MCF 10A (cell line): ENCODE measurements around the gene BORCS6. TPM values are rescaled to one million over a fixed set of nuclear protein-coding genes. Genes with fewer than 3 reads are reported as not detected.
A peak's percentile ranks its signal among the peaks of the same experiment; 100 is the strongest.

ENCODE experiments used
- BruUV-seq: library from RNA; stranded (reverse); fragments of 400-500 nt; replicated peaks from 2 replicates; lab custom pipeline; 2021; lab: Mats Ljungman, UMichigan
- CTCF ChIA-PET: fragments of 300-600 bp; sonication (Branson Sonifier 250); formaldehyde crosslinking; extraction: SDS; loops from one replicate; lab custom pipeline; 2021; ENCODE audit warnings: antibody characterized with exemption, inconsistent platforms; lab: Yijun Ruan, JAX
- POLR2A ChIA-PET: fragments of 300-600, 350-650 bp; sonication (Branson Sonifier 250); formaldehyde crosslinking; extraction: SDS; loops from one replicate; lab custom pipeline; 2020; ENCODE audit warnings: antibody characterized with exemption, inconsistent platforms; lab: Yijun Ruan, JAX
- DNase-seq: peaks from one replicate; pipeline ENCODE4 v3.0.0-alpha.2; 2018; ENCODE audit not compliant: unreplicated experiment
- H3K27ac Mint-ChIP-seq: one replicate; pipeline ENCODE4 v1.8.0; 2022; ENCODE audit warnings: mild to moderate bottlenecking, low read depth, mixed read lengths; ENCODE audit not compliant: unreplicated experiment
- H3K27me3 Mint-ChIP-seq: one replicate; pipeline ENCODE4 v1.8.0; 2022; ENCODE audit warnings: mixed read lengths; ENCODE audit not compliant: insufficient read depth, unreplicated experiment
- H3K36me3 Mint-ChIP-seq: one replicate; pipeline ENCODE4 v1.8.0; 2022; ENCODE audit warnings: mild to moderate bottlenecking, moderate library complexity, mixed read lengths; ENCODE audit not compliant: insufficient read depth, unreplicated experiment
- H3K4me1 Mint-ChIP-seq: one replicate; pipeline ENCODE4 v1.8.0; 2022; ENCODE audit warnings: mixed read lengths; ENCODE audit not compliant: insufficient read depth, unreplicated experiment
- H3K4me3 Mint-ChIP-seq: one replicate; pipeline ENCODE4 v1.8.0; 2022; ENCODE audit warnings: mild to moderate bottlenecking, moderate library complexity, mixed read lengths; ENCODE audit not compliant: unreplicated experiment
- H3K9me3 Mint-ChIP-seq: one replicate; pipeline ENCODE4 v1.8.0; 2022; ENCODE audit warnings: mixed read lengths; ENCODE audit not compliant: unreplicated experiment
- intact Hi-C: fragments of 100-400 bp; cut with micrococcal nuclease; formaldehyde crosslinking; loops from 2 replicates; pipeline ENCODE4 v1.14.1; 2022
- total RNA-seq: library from RNA; stranded (reverse); gene quantifications from 2 replicates; pipeline ENCODE4 v1.2.3, GENCODE V29; 2022
- TF ChIP-seq, protein P1 (sequence below): fragments of 200-600 bp; IDR thresholded peaks from one replicate; pipeline ENCODE4 v1.8.0; 2022; ENCODE audit warnings: antibody characterized with exemption, mild to moderate bottlenecking; ENCODE audit not compliant: unreplicated experiment

Gene BORCS6
- total RNA-seq, 1 experiment from 2014 or later, result 4.4 TPM

GRCh38 chr17:8153525-8153956 is 36.4 kb downstream of the BORCS6 start:
- POLR2A ChIA-PET, result interaction anchor here (0.6 to 16.5 kb wide), 17 partner anchors 11 to 720 kb away, joined by 3 to 429 read pairs (median 22); partner anchors contain the start of genes ALOXE3, BORCS6, CTC1 and HES7
- peaks cover 30% of the 10 kb centered on the region for H3K4me1 Mint-ChIP-seq

DNA sequence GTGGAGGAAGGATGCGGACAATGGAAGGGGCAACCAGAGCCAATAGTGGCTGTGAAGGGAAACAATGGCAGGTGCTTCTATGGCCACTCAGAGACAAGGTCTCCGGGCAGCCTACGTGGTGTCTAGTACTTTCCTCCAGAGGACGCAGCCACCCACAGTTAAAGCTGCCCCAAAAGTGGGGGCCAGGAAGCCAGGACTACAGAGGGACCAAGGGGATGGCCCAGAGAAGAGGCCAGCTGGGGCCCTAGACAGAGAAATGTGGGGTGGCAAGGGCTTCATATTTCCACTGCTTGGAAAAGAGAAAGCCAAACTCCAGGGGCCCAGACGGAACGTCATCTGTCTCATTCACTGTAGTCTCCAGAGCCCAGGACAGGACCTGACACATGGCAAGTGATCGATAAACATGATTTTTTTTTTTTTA is 36.9 kb downstream of the BORCS6 start:
- peaks cover 27% of the 10 kb centered on the region for H3K4me1 Mint-ChIP-seq
- no peak overlapping the region for H3K27ac Mint-ChIP-seq
- TF ChIP-seq, protein P1, sequence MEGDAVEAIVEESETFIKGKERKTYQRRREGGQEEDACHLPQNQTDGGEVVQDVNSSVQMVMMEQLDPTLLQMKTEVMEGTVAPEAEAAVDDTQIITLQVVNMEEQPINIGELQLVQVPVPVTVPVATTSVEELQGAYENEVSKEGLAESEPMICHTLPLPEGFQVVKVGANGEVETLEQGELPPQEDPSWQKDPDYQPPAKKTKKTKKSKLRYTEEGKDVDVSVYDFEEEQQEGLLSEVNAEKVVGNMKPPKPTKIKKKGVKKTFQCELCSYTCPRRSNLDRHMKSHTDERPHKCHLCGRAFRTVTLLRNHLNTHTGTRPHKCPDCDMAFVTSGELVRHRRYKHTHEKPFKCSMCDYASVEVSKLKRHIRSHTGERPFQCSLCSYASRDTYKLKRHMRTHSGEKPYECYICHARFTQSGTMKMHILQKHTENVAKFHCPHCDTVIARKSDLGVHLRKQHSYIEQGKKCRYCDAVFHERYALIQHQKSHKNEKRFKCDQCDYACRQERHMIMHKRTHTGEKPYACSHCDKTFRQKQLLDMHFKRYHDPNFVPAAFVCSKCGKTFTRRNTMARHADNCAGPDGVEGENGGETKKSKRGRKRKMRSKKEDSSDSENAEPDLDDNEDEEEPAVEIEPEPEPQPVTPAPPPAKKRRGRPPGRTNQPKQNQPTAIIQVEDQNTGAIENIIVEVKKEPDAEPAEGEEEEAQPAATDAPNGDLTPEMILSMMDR, result no peak
- no TSS peak for BruUV-seq
- no peak overlapping the region for H3K4me3 Mint-ChIP-seq
- ChIA-PET CTCF (interaction anchor here (1.1 to 8.7 kb wide), 2 partner anchors 10 to 14 kb away, joined by 4 to 59 read pairs; no protein-coding TSS in a partner anchor), POLR2A (interaction anchor here (0.6 to 16.5 kb wide), 16 partner anchors 8 to 525 kb away, joined by 3 to 429 read pairs (median 36); partner anchors contain the start of genes ALOXE3, BORCS6, CTC1 and HES7)
- H3K36me3 Mint-ChIP-seq, result peaks cover 4% of the 10 kb centered on the region
- H3K27me3 Mint-ChIP-seq, result no peaks in the 10 kb centered on the region
- H3K9me3 Mint-ChIP-seq, result no peaks in the 10 kb centered on the region
- intact Hi-C loops, result no loop called here
- no peak for DNase-seq

More at GRCh38 chr17:8153525-8153956, 36.4 kb downstream of the BORCS6 start:
- Mint-ChIP-seq H3K36me3 (peaks cover 9% of the 10 kb centered on the region), H3K9me3 (no peaks in the 10 kb centered on the region), H3K27me3 (no peaks in the 10 kb centered on the region), H3K27ac (no peak overlapping the region), H3K4me3 (no peak overlapping the region)
- BruUV-seq, result TSS peak; percentile 9
- TF ChIP-seq, protein P1, result no peak
- intact Hi-C loops, result no loop called here
- DNase-seq, result peak; percentile 96
- CTCF ChIA-PET, result interaction anchor here (0.8 to 8.7 kb wide), 4 partner anchors 11 to 145 kb away, joined by 3 to 59 read pairs (median 4); no protein-coding TSS in a partner anchor

GRCh38 chr17:8152112-8152775 is 37.7 kb downstream of the BORCS6 start, which contains the start of gene PER1:
PER1 (minus strand) TSS chr17:8152404; CDS start chr17:8150706, 1,698 bp downstream.
- TF ChIP-seq, protein P1, result no peak
- POLR2A ChIA-PET, result interaction anchor here (0.6 to 16.5 kb wide), 19 partner anchors 9 to 579 kb away, joined by 3 to 429 read pairs (median 5); partner anchors contain the start of genes ALOXE3, AURKB, BORCS6 and CTC1
- Mint-ChIP-seq H3K4me3 (no peak within 1 kb of the TSS), H3K9me3 (no peaks in the 10 kb centered on the region), H3K36me3 (no peaks in the 10 kb centered on the region), H3K4me1 (peaks cover 27% of the 10 kb centered on the region), H3K27me3 (no peaks in the 10 kb centered on the region), H3K27ac (no peak within 1 kb of the TSS)
- DNase-seq, result peak; percentile 99
- CTCF ChIA-PET, result interaction anchor here (0.6 kb wide), 1 partner anchor 14 kb away, joined by 3 read pairs; no protein-coding TSS in a partner anchor
- intact Hi-C loops, result loop anchor here (1.0 kb wide), 1 partner anchor 29 kb away; no protein-coding TSS in a partner anchor
- no TSS peak for BruUV-seq
